GM19468 (cell line): Measurements from ENCODE around the gene ZNF782.
"Not testable (repeated sequence)": the region's sequence is repeated elsewhere in the genome, so short reads cannot be mapped to it uniquely, and the experiment has no call there.

Experiments
- ATAC-seq: cut with Tn5 transposase; IDR thresholded peaks from one replicate; pipeline ENCODE4 v1.9.1; 2021; ENCODE audit warnings: mild to moderate bottlenecking, moderate library complexity, moderate number of reproducible peaks; ENCODE audit not compliant: unreplicated experiment; ENCODE audit errors: extremely low read depth

Gene ZNF782

GRCh38 chr9:96856363-96857286 is 2.3 kb upstream of the ZNF782 start:
- no peak for ATAC-seq

- ATAC-seq = no peak
Measured at GRCh38 chr9:96854651-96855273, 448 bp upstream of the ZNF782 start.

- ATAC-seq = no peak
Measured at GRCh38 chr9:96852676-96853075, 1.6 kb downstream of the ZNF782 start.

- no peak for ATAC-seq
Measured at GRCh38 chr9:96844040-96844439, 10.3 kb downstream of the ZNF782 start.

GRCh38 chr9:96818533-96818932 is 35.8 kb downstream of the ZNF782 start:
- no peak for ATAC-seq

GRCh38 chr9:96817973-96818372 is 36.3 kb downstream of the ZNF782 start:
- ATAC-seq = no peak

GRCh38 chr9:96813607-96814006 is 40.7 kb downstream of the ZNF782 start:
- ATAC-seq = no peak

- ATAC-seq = not testable (repeated sequence)
Measured at GRCh38 chr9:96798959-96799358, 55.4 kb downstream of the ZNF782 start.

- ATAC-seq = no peak
Measured at GRCh38 chr9:96784021-96784420, 70.3 kb downstream of the ZNF782 start.

GRCh38 chr9:96782235-96782634 is 72.1 kb downstream of the ZNF782 start:
- no peak for ATAC-seq

- ATAC-seq = no peak
Measured at GRCh38 chr9:96781552-96781951, 72.8 kb downstream of the ZNF782 start.

GRCh38 chr9:96779089-96779488 is 75.2 kb downstream of the ZNF782 start:
- ATAC-seq = no peak

- ATAC-seq = no peak
Measured at GRCh38 chr9:96777426-96777864, 76.9 kb downstream of the ZNF782 start.

GRCh38 chr9:96771124-96771523 is 83.2 kb downstream of the ZNF782 start:
- no peak for ATAC-seq

- ATAC-seq = no peak
Measured at GRCh38 chr9:96769989-96770388, 84.3 kb downstream of the ZNF782 start.
